Muscle layer of colon (tissue), 2 donors: ENCODE data around the gene BCO2.
A peak's percentile ranks its signal among the peaks of the same experiment; 100 is the strongest.
"Not testable (repeated sequence)": the region's sequence is repeated elsewhere in the genome, so short reads cannot be mapped to it uniquely, and the experiment has no call there.

Experiments used
- H3K27ac ChIP-seq: one replicate; pipeline ENCODE4 v1.7.0; 2013; ENCODE audit warnings: low read depth, mild to moderate bottlenecking, low read length, moderate library complexity
- H3K27me3 ChIP-seq, 2 donors: one replicate each; pipeline ENCODE4 v1.7.0; 2013; ENCODE audit warnings: low read length in 2 of 2, mild to moderate bottlenecking in 2 of 2; ENCODE audit not compliant: insufficient read depth in 2 of 2, control insufficient read depth in 1 of 2
- H3K36me3 ChIP-seq: one replicate; pipeline ENCODE4 v1.7.0; 2013; ENCODE audit warnings: mild to moderate bottlenecking, low read length; ENCODE audit not compliant: insufficient read depth
- H3K4me1 ChIP-seq: one replicate; pipeline ENCODE4 v1.7.0; 2013; ENCODE audit warnings: mild to moderate bottlenecking, low read length; ENCODE audit not compliant: insufficient read depth
- H3K4me3 ChIP-seq, 2 donors: one replicate each; pipeline ENCODE4 v1.7.0; 2013; ENCODE audit warnings: low read length in 2 of 2, low read depth in 1 of 2, mild to moderate bottlenecking in 1 of 2, moderate library complexity in 1 of 2
- H3K9ac ChIP-seq: one replicate; pipeline ENCODE4 v1.7.0; 2013; ENCODE audit warnings: low read length
- H3K9me3 ChIP-seq: one replicate; pipeline ENCODE4 v1.7.0; 2013; ENCODE audit warnings: mild to moderate bottlenecking, low read length
- donor health status: abdominal sarcoma.
- donor health status: Adenocarcinoma of cecum.

BCO2 gene

GRCh38 chr11:112173152-112173551, 2.2 kb upstream of the BCO2 start:
- Histone ChIP-seq H3K9me3 (no peaks in the 10 kb centered on the region), H3K36me3 (no peaks in the 10 kb centered on the region), H3K9ac (no peak overlapping the region), H3K4me3 (no peak overlapping the region), H3K27ac (no peak overlapping the region), H3K4me1 (peaks cover 23% of the 10 kb centered on the region), H3K27me3 (no peaks in the 10 kb centered on the region)

GRCh38 chr11:112175599-112175952, 264 bp downstream of the BCO2 start:
- Histone ChIP-seq H3K9ac (no peak overlapping the region), H3K27me3 (no peaks in the 10 kb centered on the region), H3K4me3 (peak overlapping the region; percentile 22 to 61), H3K27ac (peak overlapping the region; percentile 45), H3K9me3 (no peaks in the 10 kb centered on the region), H3K36me3 (no peaks in the 10 kb centered on the region), H3K4me1 (peaks cover 23% of the 10 kb centered on the region)

GRCh38 chr11:112176077-112176476, 765 bp downstream of the BCO2 start:
- Histone ChIP-seq H3K9ac (no peak overlapping the region), H3K4me3 (peak overlapping the region in 1 of 2 donors; percentile 61)

GRCh38 chr11:112177589-112177988, 2.3 kb downstream of the BCO2 start:
- Histone ChIP-seq H3K9ac (no peak overlapping the region), H3K4me1 (peaks cover 23% of the 10 kb centered on the region), H3K9me3 (no peaks in the 10 kb centered on the region), H3K4me3 (no peak overlapping the region), H3K27me3 (no peaks in the 10 kb centered on the region), H3K36me3 (no peaks in the 10 kb centered on the region), H3K27ac (no peak overlapping the region)

More at GRCh38 chr11:112176077-112176476, 765 bp downstream of the BCO2 start:
- Histone ChIP-seq H3K36me3 (no peaks in the 10 kb centered on the region), H3K27ac (peak overlapping the region; percentile 45), H3K4me1 (peaks cover 23% of the 10 kb centered on the region), H3K27me3 (no peaks in the 10 kb centered on the region), H3K9me3 (no peaks in the 10 kb centered on the region)

- no peak overlapping the region for H3K4me3 ChIP-seq
- H3K27me3 ChIP-seq, result no peaks in the 10 kb centered on the region
- H3K9ac ChIP-seq, result no peak overlapping the region
- H3K9me3 ChIP-seq, result no peaks in the 10 kb centered on the region
- no peaks in the 10 kb centered on the region for H3K36me3 ChIP-seq
- peaks cover 23% of the 10 kb centered on the region for H3K4me1 ChIP-seq
- no peak overlapping the region for H3K27ac ChIP-seq
Measured at GRCh38 chr11:112178428-112178827, 3.1 kb downstream of the BCO2 start.

- H3K36me3 ChIP-seq, result no peaks in the 10 kb centered on the region
- H3K27me3 ChIP-seq, result no peaks in the 10 kb centered on the region
- no peak overlapping the region for H3K9ac ChIP-seq
- H3K9me3 ChIP-seq, result no peaks in the 10 kb centered on the region
- peaks cover 23% of the 10 kb centered on the region for H3K4me1 ChIP-seq
- no peak overlapping the region for H3K4me3 ChIP-seq
- H3K27ac ChIP-seq, result no peak overlapping the region
Measured at GRCh38 chr11:112178936-112179335, 3.6 kb downstream of the BCO2 start.

GRCh38 chr11:112179601-112180000, 4.3 kb downstream of the BCO2 start:
- no peaks in the 10 kb centered on the region for H3K36me3 ChIP-seq
- H3K27ac ChIP-seq, result no peak overlapping the region
- H3K9me3 ChIP-seq, result no peaks in the 10 kb centered on the region
- no peak overlapping the region for H3K9ac ChIP-seq
- peaks cover 22% of the 10 kb centered on the region for H3K4me1 ChIP-seq
- no peak overlapping the region for H3K4me3 ChIP-seq
- no peaks in the 10 kb centered on the region for H3K27me3 ChIP-seq

GRCh38 chr11:112182867-112183266, 7.6 kb downstream of the BCO2 start:
- Histone ChIP-seq H3K27ac (no peak overlapping the region), H3K27me3 (no peaks in the 10 kb centered on the region), H3K9ac (no peak overlapping the region), H3K36me3 (no peaks in the 10 kb centered on the region), H3K9me3 (no peaks in the 10 kb centered on the region), H3K4me3 (no peak overlapping the region), H3K4me1 (no peaks in the 10 kb centered on the region)

GRCh38 chr11:112185883-112186282, 10.6 kb downstream of the BCO2 start:
- Histone ChIP-seq H3K27me3 (no peaks in the 10 kb centered on the region), H3K4me3 (no peak overlapping the region), H3K9me3 (no peaks in the 10 kb centered on the region), H3K27ac (no peak overlapping the region), H3K9ac (no peak overlapping the region), H3K4me1 (no peaks in the 10 kb centered on the region), H3K36me3 (no peaks in the 10 kb centered on the region)

GRCh38 chr11:112186304-112186703, 11.0 kb downstream of the BCO2 start:
- Histone ChIP-seq H3K9me3 (no peaks in the 10 kb centered on the region), H3K27me3 (no peaks in the 10 kb centered on the region), H3K9ac (no peak overlapping the region), H3K27ac (no peak overlapping the region), H3K36me3 (no peaks in the 10 kb centered on the region), H3K4me3 (no peak overlapping the region), H3K4me1 (no peaks in the 10 kb centered on the region)

- H3K36me3 ChIP-seq, H3K4me1 ChIP-seq, H3K9ac ChIP-seq, H3K27me3 ChIP-seq, H3K4me3 ChIP-seq, H3K27ac ChIP-seq, H3K9me3 ChIP-seq: not testable (repeated sequence)
Measured at GRCh38 chr11:112195113-112195512, 19.8 kb downstream of the BCO2 start.

GRCh38 chr11:112195951-112196351, 20.6 kb downstream of the BCO2 start:
- no peaks in the 10 kb centered on the region for H3K27me3 ChIP-seq
- no peak overlapping the region for H3K27ac ChIP-seq
- no peak overlapping the region for H3K4me3 ChIP-seq
- no peak overlapping the region for H3K9ac ChIP-seq
- H3K9me3 ChIP-seq, result no peaks in the 10 kb centered on the region
- no peaks in the 10 kb centered on the region for H3K36me3 ChIP-seq
- no peaks in the 10 kb centered on the region for H3K4me1 ChIP-seq
